ENCODE results near the gene NAXE. TPM values are rescaled to one million over a fixed set of nuclear protein-coding genes. Genes with fewer than 3 reads are reported as not detected.

The NAXE gene
- total RNA-seq, 1 experiment from 2014 or later: 99.8 TPM

GRCh38 chr1:156559797-156560385, 31.7 kb upstream of the NAXE start:
- H3K27me3 Mint-ChIP-seq (ENCODE audit: insufficient read depth, unreplicated experiment): no peaks in the 10 kb centered on the region
- peaks cover 26% of the 10 kb centered on the region for H3K4me1 ChIP-seq
- no peak overlapping the region for H3K27ac Mint-ChIP-seq (ENCODE audit: unreplicated experiment)
- no peak overlapping the region for H3K4me3 Mint-ChIP-seq (ENCODE audit: unreplicated experiment)
- no peaks in the 10 kb centered on the region for H3K9me3 ChIP-seq
- H3K9me3 Mint-ChIP-seq (ENCODE audit: unreplicated experiment): no peaks in the 10 kb centered on the region
- ChIA-PET POLR2A (interaction anchor here (0.6 to 0.9 kb wide), 2 partner anchors 56 to 59 kb away, joined by 3 to 11 read pairs; partner anchors contain the start of gene MEF2D), CTCF (no interaction called here)
- BruUV-seq (replicated peaks): no TSS peak
- H3K36me3 Mint-ChIP-seq (ENCODE audit: insufficient read depth, unreplicated experiment): peaks cover 36% of the 10 kb centered on the region
- TF ChIP-seq, protein P1, sequence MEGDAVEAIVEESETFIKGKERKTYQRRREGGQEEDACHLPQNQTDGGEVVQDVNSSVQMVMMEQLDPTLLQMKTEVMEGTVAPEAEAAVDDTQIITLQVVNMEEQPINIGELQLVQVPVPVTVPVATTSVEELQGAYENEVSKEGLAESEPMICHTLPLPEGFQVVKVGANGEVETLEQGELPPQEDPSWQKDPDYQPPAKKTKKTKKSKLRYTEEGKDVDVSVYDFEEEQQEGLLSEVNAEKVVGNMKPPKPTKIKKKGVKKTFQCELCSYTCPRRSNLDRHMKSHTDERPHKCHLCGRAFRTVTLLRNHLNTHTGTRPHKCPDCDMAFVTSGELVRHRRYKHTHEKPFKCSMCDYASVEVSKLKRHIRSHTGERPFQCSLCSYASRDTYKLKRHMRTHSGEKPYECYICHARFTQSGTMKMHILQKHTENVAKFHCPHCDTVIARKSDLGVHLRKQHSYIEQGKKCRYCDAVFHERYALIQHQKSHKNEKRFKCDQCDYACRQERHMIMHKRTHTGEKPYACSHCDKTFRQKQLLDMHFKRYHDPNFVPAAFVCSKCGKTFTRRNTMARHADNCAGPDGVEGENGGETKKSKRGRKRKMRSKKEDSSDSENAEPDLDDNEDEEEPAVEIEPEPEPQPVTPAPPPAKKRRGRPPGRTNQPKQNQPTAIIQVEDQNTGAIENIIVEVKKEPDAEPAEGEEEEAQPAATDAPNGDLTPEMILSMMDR (IDR thresholded peaks at IDR 0.05; ENCODE audit: insufficient read depth in 1 of 2, low read depth in 1 of 2, low read length in 1 of 2, severe bottlenecking in 1 of 2, unreplicated experiment in 1 of 2): no peak
- H3K4me3 ChIP-seq (ENCODE audit: low read depth, low read length): no peak overlapping the region
- intact Hi-C loops (cut with micrococcal nuclease; ENCODE audit: unreplicated experiment): no loop called here
- H3K4me1 Mint-ChIP-seq (ENCODE audit: low read depth, unreplicated experiment): peaks cover 27% of the 10 kb centered on the region
- no peaks in the 10 kb centered on the region for H3K27me3 ChIP-seq (replicated peaks; ENCODE audit: control insufficient read depth, insufficient read depth, low read length)
- 0 out of 2 replicates have a peak, but pooled peaks cover 1% of the 10 kb centered on the region for H3K36me3 ChIP-seq (ENCODE audit: control insufficient read depth, insufficient read depth, low read length)
- DNase-seq: peak; percentile 62 to 74

- DNase-seq: no peak
- Histone ChIP-seq H3K4me3 (ENCODE audit: low read depth, low read length) (no peak overlapping the region), H3K36me3 (ENCODE audit: control insufficient read depth, insufficient read depth, low read length) (0 out of 2 replicates have a peak, but pooled peaks cover 1% of the 10 kb centered on the region), H3K9me3 (no peaks in the 10 kb centered on the region), H3K4me1 (peaks cover 26% of the 10 kb centered on the region), H3K27me3 (replicated peaks; ENCODE audit: control insufficient read depth, insufficient read depth, low read length) (no peaks in the 10 kb centered on the region)
- peaks cover 35% of the 10 kb centered on the region for H3K36me3 Mint-ChIP-seq (ENCODE audit: insufficient read depth, unreplicated experiment)
- H3K27ac Mint-ChIP-seq (ENCODE audit: unreplicated experiment): no peak overlapping the region
- no peak overlapping the region for H3K4me3 Mint-ChIP-seq (ENCODE audit: unreplicated experiment)
- no peaks in the 10 kb centered on the region for H3K27me3 Mint-ChIP-seq (ENCODE audit: insufficient read depth, unreplicated experiment)
- H3K4me1 Mint-ChIP-seq (ENCODE audit: low read depth, unreplicated experiment): peaks cover 27% of the 10 kb centered on the region
- POLR2A ChIA-PET: no interaction called here
- CTCF ChIA-PET: no interaction called here
- BruUV-seq (replicated peaks): no TSS peak
- intact Hi-C loops (cut with micrococcal nuclease; ENCODE audit: unreplicated experiment): no loop called here
- TF ChIP-seq, protein P1 (IDR thresholded peaks at IDR 0.05; ENCODE audit: insufficient read depth in 1 of 2, low read depth in 1 of 2, low read length in 1 of 2, severe bottlenecking in 1 of 2, unreplicated experiment in 1 of 2): no peak
- H3K9me3 Mint-ChIP-seq (ENCODE audit: unreplicated experiment): no peaks in the 10 kb centered on the region
These were observed 30.9 kb upstream of the NAXE start for GRCh38 chr1:156560585-156561163.

GRCh38 chr1:156565519-156565918, 26.1 kb upstream of the NAXE start:
- Mint-ChIP-seq H3K27ac (ENCODE audit: unreplicated experiment) (no peak overlapping the region), H3K36me3 (ENCODE audit: insufficient read depth, unreplicated experiment) (peaks cover 50% of the 10 kb centered on the region), H3K9me3 (ENCODE audit: unreplicated experiment) (no peaks in the 10 kb centered on the region), H3K4me3 (ENCODE audit: unreplicated experiment) (no peak overlapping the region), H3K4me1 (ENCODE audit: low read depth, unreplicated experiment) (peaks cover 16% of the 10 kb centered on the region), H3K27me3 (ENCODE audit: insufficient read depth, unreplicated experiment) (no peaks in the 10 kb centered on the region)
- no TSS peak for BruUV-seq (replicated peaks)
- TF ChIP-seq, protein P1 (IDR thresholded peaks at IDR 0.05; ENCODE audit: insufficient read depth in 1 of 2, low read depth in 1 of 2, low read length in 1 of 2, severe bottlenecking in 1 of 2, unreplicated experiment in 1 of 2): no peak
- CTCF ChIA-PET: no interaction called here
- POLR2A ChIA-PET: no interaction called here
- Histone ChIP-seq H3K9me3 (no peaks in the 10 kb centered on the region), H3K4me3 (ENCODE audit: low read depth, low read length) (no peak overlapping the region), H3K27me3 (replicated peaks; ENCODE audit: control insufficient read depth, insufficient read depth, low read length) (no peaks in the 10 kb centered on the region), H3K4me1 (peaks cover 15% of the 10 kb centered on the region), H3K36me3 (ENCODE audit: control insufficient read depth, insufficient read depth, low read length) (0 out of 2 replicates have a peak, but pooled peaks cover 1% of the 10 kb centered on the region)
- intact Hi-C loops (cut with micrococcal nuclease; ENCODE audit: unreplicated experiment): no loop called here
- no peak for DNase-seq

Data from Caco-2 (cell line).